ENCODE results near the gene SORT1.

DNA sequence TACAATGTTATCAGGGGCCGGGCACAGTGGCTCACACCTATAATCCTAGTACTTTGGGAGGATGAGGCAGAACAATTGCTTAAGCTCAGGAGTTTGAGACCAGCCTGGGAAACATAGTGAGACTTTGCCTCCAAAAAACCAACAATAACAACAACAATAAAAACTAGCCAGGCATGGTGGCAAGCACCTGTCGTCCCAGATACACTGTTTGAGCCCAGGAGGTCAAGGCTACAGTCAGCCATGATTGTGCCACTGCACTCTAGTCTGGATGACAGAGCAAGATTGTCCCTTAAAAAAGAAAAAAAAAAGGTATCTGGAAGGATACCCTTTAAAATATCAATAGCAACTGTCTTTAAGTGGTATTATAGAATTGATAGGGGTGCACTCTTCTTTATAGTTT is 16.1 kb downstream of the SORT1 start:
- TF ChIP-seq, protein P1, sequence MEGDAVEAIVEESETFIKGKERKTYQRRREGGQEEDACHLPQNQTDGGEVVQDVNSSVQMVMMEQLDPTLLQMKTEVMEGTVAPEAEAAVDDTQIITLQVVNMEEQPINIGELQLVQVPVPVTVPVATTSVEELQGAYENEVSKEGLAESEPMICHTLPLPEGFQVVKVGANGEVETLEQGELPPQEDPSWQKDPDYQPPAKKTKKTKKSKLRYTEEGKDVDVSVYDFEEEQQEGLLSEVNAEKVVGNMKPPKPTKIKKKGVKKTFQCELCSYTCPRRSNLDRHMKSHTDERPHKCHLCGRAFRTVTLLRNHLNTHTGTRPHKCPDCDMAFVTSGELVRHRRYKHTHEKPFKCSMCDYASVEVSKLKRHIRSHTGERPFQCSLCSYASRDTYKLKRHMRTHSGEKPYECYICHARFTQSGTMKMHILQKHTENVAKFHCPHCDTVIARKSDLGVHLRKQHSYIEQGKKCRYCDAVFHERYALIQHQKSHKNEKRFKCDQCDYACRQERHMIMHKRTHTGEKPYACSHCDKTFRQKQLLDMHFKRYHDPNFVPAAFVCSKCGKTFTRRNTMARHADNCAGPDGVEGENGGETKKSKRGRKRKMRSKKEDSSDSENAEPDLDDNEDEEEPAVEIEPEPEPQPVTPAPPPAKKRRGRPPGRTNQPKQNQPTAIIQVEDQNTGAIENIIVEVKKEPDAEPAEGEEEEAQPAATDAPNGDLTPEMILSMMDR (IDR thresholded peaks at IDR 0.05; ENCODE audit: insufficient read depth, low read length, poor library complexity, severe bottlenecking): no peak
- TF ChIP-seq EZH2phosphoT487 (conservative IDR thresholded peaks at IDR 0.05; ENCODE audit: low read length): no peak

Data from SU-DHL-6 (cell line).